Measurements from ENCODE around the gene ACP7. TPM values are rescaled to one million over a fixed set of nuclear protein-coding genes. Genes with fewer than 3 reads are reported as not detected.

The ACP7 gene
- total and polyA plus RNA-seq, 9 of the 15 experiments (the other 6 are each of a cell fraction or from before 2014, with no cell fraction given): not detected

GRCh38 chr19:39125554-39126311 lies 41.6 kb downstream of the ACP7 start, which contains the start of gene PAK4:
TSS of gene PAK4 (plus strand) at chr19:39125786. CDS start at chr19:39169554, 43,768 bp downstream.
- CTCF ChIA-PET (ENCODE audit: low intra/inter-chr PET ratio): no interaction called here
- Histone ChIP-seq H3K27ac (ENCODE audit: extremely low read depth, low read depth, low read length) (peak within 1 kb of the TSS; percentile 76), H2AFZ (ENCODE audit: low read depth, low read length) (peak within 1 kb of the TSS; percentile 95), H4K20me1 (replicated peaks; ENCODE audit: control insufficient read depth, insufficient read depth, low read length) (peaks cover 22% of the 10 kb centered on the region), H3K9me3 (replicated peaks; ENCODE audit: control insufficient read depth, insufficient read depth, low read depth, low read length) (no peaks in the 10 kb centered on the region), H3K79me2 (ENCODE audit: control insufficient read depth, insufficient read depth, low read length) (peaks cover 47% of the 10 kb centered on the region), H3K4me1 (replicated peaks in 1 of 2; ENCODE audit: control insufficient read depth in 2 of 2, insufficient read depth in 2 of 2, low read length in 2 of 2) (peaks cover 3 to 30% of the 10 kb centered on the region in 2 experiments; a peak in 3 of 5 replicates), H3K4me3 (peak within 1 kb of the TSS; percentile 79), H3K4me2 (ENCODE audit: insufficient read depth, low read length) (peak within 1 kb of the TSS; percentile 77), H3K9me1 (ENCODE audit: control insufficient read depth, insufficient read depth, low read length) (peaks cover 11% of the 10 kb centered on the region), H3K27me3 (ENCODE audit: control insufficient read depth in 2 of 2, insufficient read depth in 2 of 2, low read length in 2 of 2) (no peaks in the 10 kb centered on the region), H3K36me3 (ENCODE audit: control insufficient read depth, insufficient read depth, low read length) (peaks cover 3% of the 10 kb centered on the region; the same call in 1 of the 3 replicates), H3K9ac (ENCODE audit: insufficient read depth in 1 of 2, low read depth in 2 of 2, low read length in 2 of 2) (peak within 1 kb of the TSS; percentile 71 to 93)
- peak; percentile 99 for ATAC-seq
- DNase-seq (ENCODE audit: extremely low read depth in 1 of 4, low spot score in 3 of 4): peak; percentile 98 to 100 (median 100)
- no TSS peak for BruUV-seq (replicated peaks)
- FAIRE-seq: peak; percentile 99
- in situ Hi-C loops (cut with MboI) (no loop called here), intact Hi-C loops (cut with micrococcal nuclease) (no loop called here)
- 0% methylated on average over 56 of the region's 64 CpGs for WGBS (ENCODE audit: insufficient coverage, low coverage, missing lambda C conversion rate)
- POLR2A ChIA-PET: interaction anchor here (1.0 to 1.1 kb wide), 3 partner anchors 14 to 202 kb away, joined by 3 read pairs; no protein-coding TSS in a partner anchor
- peak; percentile 74 for TF ChIP-seq GABPA (tag; conservative IDR thresholded peaks at IDR 0.05; ENCODE audit: low read depth)
- TF ChIP-seq ZNF592 (IDR thresholded peaks at IDR 0.05): peak; percentile 79
- TF ChIP-seq GATAD2A (IDR thresholded peaks at IDR 0.05): peak; percentile 86; the same call in 1 of the 2 replicates
- TF ChIP-seq MGA (IDR thresholded peaks at IDR 0.05): no peak
- TF ChIP-seq TRIM24 (IDR thresholded peaks at IDR 0.05): 0 out of 4 replicates have a peak, but pooled peaks of 1 of the 2 experiments have one; percentile 37

Data from K562 (cell line).